SK-N-MC (cell line): Measurements from ENCODE around the gene DBF4.

Source experiments
- EZH2 ChIP-seq: fragments of 200-600 bp; sonication (generic); IDR thresholded peaks from one replicate; pipeline ENCODE4 v1.6.1; 2017; ENCODE audit warnings: antibody characterized with exemption
- FOXP2 ChIP-seq: optimal IDR thresholded peaks from 2 replicates; pipeline ENCODE3; 2011; ENCODE audit warnings: mild to moderate bottlenecking, moderate library complexity; ENCODE audit not compliant: insufficient read depth; ENCODE audit errors: extremely low read length, control extremely low read depth
- POLR2AphosphoS5 ChIP-seq: IDR thresholded peaks from 2 replicates; pipeline ENCODE4 v1.6.1; 2012; ENCODE audit warnings: mild to moderate bottlenecking, low read depth, low read length, borderline replicate concordance

GRCh38 chr7:87872346-87872745 is 3.9 kb upstream of the DBF4 start:
- TF ChIP-seq POLR2AphosphoS5 (no peak), EZH2 (no peak), FOXP2 (no peak)
